CD4-positive, alpha-beta T cell (primary cell): Measurements from ENCODE around the gene CLOCK. TPM values are rescaled to one million over a fixed set of nuclear protein-coding genes. Genes with fewer than 3 reads are reported as not detected.

Source experiments
- ATAC-seq: fragments of 200-7000 bp; cut with Tn5 transposase; one replicate; pipeline ENCODE4 v1.10.0; 2022; ENCODE audit warnings: mild to moderate bottlenecking; ENCODE audit not compliant: poor library complexity
- CTCF ChIA-PET: fragments of 350-600 bp; sonication (Branson Sonifier 250); formaldehyde crosslinking; loops from one replicate; lab custom pipeline; 2021; ENCODE audit warnings: antibody characterized with exemption, inconsistent platforms; lab: Charles Lee
- POLR2A ChIA-PET: fragments of 350-600 bp; sonication (Branson Sonifier 250); formaldehyde crosslinking; loops from one replicate; lab custom pipeline; 2021; ENCODE audit warnings: antibody characterized with exemption, inconsistent platforms; lab: Charles Lee
- DNase-seq, 14 experiments: peaks; one replicate each; pipeline ENCODE4 v3.0.0-alpha.2; 2013 to 2020; ENCODE audit warnings: mixed read lengths in 2 of 14
- H3K27ac ChIP-seq, 2 donors: one replicate each; pipeline versions ENCODE4 v1.5.1 to v1.7.0; 2013; ENCODE audit warnings: low read length in 2 of 2, low read depth in 1 of 2, mild to moderate bottlenecking in 1 of 2
- H3K27me3 ChIP-seq, 2 experiments: 1 replicate in 1 of 2; 2 replicates in 1 of 2; pipeline versions ENCODE4 v1.6.1 to v1.7.0; 2013; ENCODE audit warnings: low read length in 2 of 2, control low read depth in 1 of 2, mild to moderate bottlenecking in 1 of 2, moderate library complexity in 1 of 2; ENCODE audit not compliant: insufficient read depth in 2 of 2, control insufficient read depth in 1 of 2
- H3K36me3 ChIP-seq: one replicate; pipeline ENCODE4 v1.6.1; 2013; ENCODE audit warnings: low read length, control low read depth; ENCODE audit not compliant: insufficient read depth
- H3K4me1 ChIP-seq: one replicate; pipeline ENCODE4 v1.6.1; 2013; ENCODE audit warnings: low read length, control low read depth; ENCODE audit not compliant: insufficient read depth
- H3K4me3 ChIP-seq: one replicate; pipeline ENCODE4 v1.5.1; 2013; ENCODE audit warnings: mild to moderate bottlenecking, low read length, moderate library complexity
- H3K9me3 ChIP-seq, 2 experiments: 1 replicate in 1 of 2; 2 replicates in 1 of 2; pipeline versions ENCODE4 v1.6.1 to v1.7.0; 2013; ENCODE audit warnings: low read length in 2 of 2, mild to moderate bottlenecking in 2 of 2, control low read depth in 1 of 2, moderate library complexity in 1 of 2; ENCODE audit not compliant: control insufficient read depth in 1 of 2, insufficient read depth in 1 of 2
- H3K27ac Mint-ChIP-seq: one replicate; pipeline ENCODE4 v1.8.0; 2020; ENCODE audit warnings: mixed read lengths
- H3K27me3 Mint-ChIP-seq: one replicate; pipeline ENCODE4 v1.8.0; 2021; ENCODE audit warnings: mixed read lengths
- H3K36me3 Mint-ChIP-seq: one replicate; pipeline ENCODE4 v1.8.0; 2021; ENCODE audit warnings: low read depth, mixed read lengths
- H3K4me1 Mint-ChIP-seq: one replicate; pipeline ENCODE4 v1.8.0; 2021; ENCODE audit warnings: low read depth, mixed read lengths
- H3K4me3 Mint-ChIP-seq: one replicate; pipeline ENCODE4 v1.8.0; 2020; ENCODE audit warnings: mild to moderate bottlenecking, mixed read lengths
- H3K9me3 Mint-ChIP-seq: one replicate; pipeline ENCODE4 v1.8.0; 2020; ENCODE audit warnings: mixed read lengths
- intact Hi-C, 2 experiments: fragments of 100-400 bp; cut with DNase I in 1 of 2; cut with micrococcal nuclease in 1 of 2; formaldehyde crosslinking; loops; one replicate each; pipeline versions ENCODE4 v1.15.1 to v1.9.0; 2023 to 2025; cut with DNase I, micrococcal nuclease
- total RNA-seq, 174 experiments: library from RNA in 2 of 174; stranded (reverse) in 2 of 174; gene quantifications; one replicate each; pipeline ENCODE4 v1.2.3 and lab custom pipeline; 2021 to 2026
- TF ChIP-seq, protein P1 (sequence below): fragments of 200-600 bp; IDR thresholded peaks from one replicate; pipeline ENCODE4 v1.8.0; 2022; ENCODE audit warnings: antibody characterized with exemption, mild to moderate bottlenecking

CLOCK gene
- total RNA-seq, 2 experiments from 2014 or later = 4.9 to 5.6 TPM

DNA sequence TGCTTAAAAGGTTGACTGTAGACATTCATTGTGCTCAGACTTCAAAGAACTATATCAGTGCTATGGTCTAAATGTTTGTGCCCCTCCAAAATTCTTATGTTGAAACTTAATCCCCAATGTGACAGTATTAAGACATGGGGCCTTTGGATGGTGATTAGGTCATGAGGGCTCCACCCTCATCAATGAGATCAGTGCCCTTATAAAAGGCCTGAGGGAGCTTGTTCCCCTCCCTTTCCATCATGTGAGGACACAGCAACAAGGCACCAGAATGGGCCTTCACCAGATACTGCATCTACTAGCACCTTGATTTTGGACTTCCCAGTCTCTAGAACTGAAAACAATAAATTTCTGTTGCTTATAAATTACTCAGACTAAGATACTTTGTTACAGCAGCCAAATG lies 28.3 kb downstream of the CLOCK start:
- Mint-ChIP-seq H3K9me3 (peaks cover 5% of the 10 kb centered on the region), H3K27me3 (no peaks in the 10 kb centered on the region), H3K4me3 (no peak overlapping the region), H3K27ac (no peak overlapping the region), H3K4me1 (peaks cover 14% of the 10 kb centered on the region), H3K36me3 (peaks cover 14% of the 10 kb centered on the region)
- intact Hi-C loops = no loop called here
- H3K36me3 ChIP-seq = no peaks in the 10 kb centered on the region
- ChIA-PET CTCF (no interaction called here), POLR2A (no interaction called here)
- H3K4me3 ChIP-seq = no peak overlapping the region
- H3K9me3 ChIP-seq = peaks cover 0 to 8% of the 10 kb centered on the region in 2 experiments
- DNase-seq (no peak), ATAC-seq (no peak)
- no peaks in the 10 kb centered on the region for H3K4me1 ChIP-seq
- TF ChIP-seq, protein P1, sequence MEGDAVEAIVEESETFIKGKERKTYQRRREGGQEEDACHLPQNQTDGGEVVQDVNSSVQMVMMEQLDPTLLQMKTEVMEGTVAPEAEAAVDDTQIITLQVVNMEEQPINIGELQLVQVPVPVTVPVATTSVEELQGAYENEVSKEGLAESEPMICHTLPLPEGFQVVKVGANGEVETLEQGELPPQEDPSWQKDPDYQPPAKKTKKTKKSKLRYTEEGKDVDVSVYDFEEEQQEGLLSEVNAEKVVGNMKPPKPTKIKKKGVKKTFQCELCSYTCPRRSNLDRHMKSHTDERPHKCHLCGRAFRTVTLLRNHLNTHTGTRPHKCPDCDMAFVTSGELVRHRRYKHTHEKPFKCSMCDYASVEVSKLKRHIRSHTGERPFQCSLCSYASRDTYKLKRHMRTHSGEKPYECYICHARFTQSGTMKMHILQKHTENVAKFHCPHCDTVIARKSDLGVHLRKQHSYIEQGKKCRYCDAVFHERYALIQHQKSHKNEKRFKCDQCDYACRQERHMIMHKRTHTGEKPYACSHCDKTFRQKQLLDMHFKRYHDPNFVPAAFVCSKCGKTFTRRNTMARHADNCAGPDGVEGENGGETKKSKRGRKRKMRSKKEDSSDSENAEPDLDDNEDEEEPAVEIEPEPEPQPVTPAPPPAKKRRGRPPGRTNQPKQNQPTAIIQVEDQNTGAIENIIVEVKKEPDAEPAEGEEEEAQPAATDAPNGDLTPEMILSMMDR = no peak
- no peaks in the 10 kb centered on the region for H3K27me3 ChIP-seq
- no peak overlapping the region for H3K27ac ChIP-seq

DNA sequence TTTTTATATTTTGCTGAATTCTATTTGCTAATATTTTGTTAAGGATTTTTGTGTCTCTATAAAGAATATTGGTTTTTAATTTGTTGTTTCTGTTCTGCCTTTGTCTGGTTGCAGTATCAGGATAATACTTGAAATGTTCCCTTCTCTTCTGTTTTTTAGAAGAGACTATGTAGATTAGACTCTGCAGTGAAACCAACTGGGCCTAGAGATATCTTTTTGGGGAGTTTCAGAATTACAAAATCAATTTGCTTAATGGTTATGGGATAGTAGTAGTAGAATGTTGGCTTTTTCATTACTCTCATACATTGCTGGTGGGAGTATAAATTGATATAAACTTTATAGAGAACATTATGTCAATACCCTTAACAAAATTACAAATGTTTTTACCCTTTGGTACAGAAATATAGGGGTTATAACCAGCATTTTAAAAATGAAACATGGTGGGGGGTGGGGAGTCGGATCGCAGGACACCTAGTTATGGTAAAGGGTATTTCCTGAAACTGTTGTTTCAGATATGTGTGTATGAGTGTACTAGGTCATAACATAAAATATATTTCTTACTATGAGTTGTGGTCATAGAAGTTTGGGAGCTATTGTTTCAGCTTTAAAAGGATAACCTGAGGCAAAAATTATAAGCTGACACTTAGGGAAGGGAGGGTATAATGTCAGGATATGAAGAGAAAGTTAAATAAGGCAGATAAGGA lies 29.0 kb downstream of the CLOCK start:
- peaks cover 5% of the 10 kb centered on the region for H3K9me3 Mint-ChIP-seq
- Histone ChIP-seq H3K27me3 (no peaks in the 10 kb centered on the region), H3K36me3 (no peaks in the 10 kb centered on the region), H3K27ac (no peak overlapping the region), H3K9me3 (peaks cover 0 to 8% of the 10 kb centered on the region in 2 experiments), H3K4me1 (no peaks in the 10 kb centered on the region), H3K4me3 (no peak overlapping the region)
- ChIA-PET POLR2A (no interaction called here), CTCF (interaction anchor here (1.3 kb wide), 1 partner anchor 11 kb away, joined by 3 read pairs; no protein-coding TSS in a partner anchor)
- H3K36me3 Mint-ChIP-seq = peaks cover 8% of the 10 kb centered on the region
- intact Hi-C loops = no loop called here
- TF ChIP-seq, protein P1 = no peak
- H3K4me3 Mint-ChIP-seq = no peak overlapping the region
- H3K27me3 Mint-ChIP-seq = no peaks in the 10 kb centered on the region
- DNase-seq (no peak), ATAC-seq (no peak)
- H3K27ac Mint-ChIP-seq = no peak overlapping the region
- H3K4me1 Mint-ChIP-seq = peaks cover 13% of the 10 kb centered on the region

DNA sequence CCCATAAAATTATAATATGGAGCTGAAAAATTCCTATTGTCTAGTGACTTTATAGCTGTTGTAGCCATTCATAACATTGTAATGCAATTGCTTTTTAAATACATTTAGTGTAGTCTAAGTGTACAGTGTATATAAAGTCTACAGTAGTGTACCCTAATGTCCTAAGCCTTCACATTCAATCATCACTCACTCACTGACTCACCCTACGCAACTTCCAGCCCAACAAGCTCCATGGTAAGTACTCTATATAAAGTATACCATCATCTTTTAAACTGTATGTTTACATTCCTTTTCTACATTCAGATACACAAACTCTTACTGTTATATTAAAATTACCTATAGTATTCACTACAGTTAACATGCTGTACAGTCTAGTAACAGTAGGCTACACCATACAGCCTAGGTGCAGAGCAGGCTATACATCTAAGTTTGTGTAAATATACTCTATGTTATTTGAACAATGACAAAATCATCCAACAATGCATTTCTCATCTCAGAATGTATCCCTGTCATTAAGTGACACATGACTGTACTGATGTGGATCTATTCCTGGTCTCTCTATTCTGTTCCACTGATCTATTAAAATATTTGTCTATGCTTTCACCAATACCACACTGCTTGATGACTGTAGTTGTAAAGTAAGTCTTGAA lies 33.7 kb downstream of the CLOCK start:
- H3K27ac ChIP-seq = no peak overlapping the region
- no peak overlapping the region for H3K27ac Mint-ChIP-seq
- TF ChIP-seq, protein P1 = no peak
- no peaks in the 10 kb centered on the region for H3K36me3 ChIP-seq
- peaks cover 9% of the 10 kb centered on the region for H3K36me3 Mint-ChIP-seq
- ATAC-seq (no peak), DNase-seq (no peak)
- ChIA-PET POLR2A (no interaction called here), CTCF (no interaction called here)
- no peaks in the 10 kb centered on the region for H3K27me3 ChIP-seq
- peaks cover 2% of the 10 kb centered on the region for H3K9me3 Mint-ChIP-seq
- intact Hi-C loops = no loop called here
- no peak overlapping the region for H3K4me3 ChIP-seq
- H3K4me1 Mint-ChIP-seq = peaks cover 24% of the 10 kb centered on the region
- H3K4me3 Mint-ChIP-seq = no peak overlapping the region
- no peaks in the 10 kb centered on the region for H3K9me3 ChIP-seq
- no peaks in the 10 kb centered on the region for H3K4me1 ChIP-seq
- H3K27me3 Mint-ChIP-seq = no peaks in the 10 kb centered on the region
